H1 (cell line): Measurements from ENCODE around the gene PHF14. TPM values are rescaled to one million over a fixed set of nuclear protein-coding genes. Genes with fewer than 3 reads are reported as not detected.

Source experiments
- CTCF ChIA-PET: fragments of 300-600 bp; sonication (Branson Sonifier 250); formaldehyde crosslinking; loops from one replicate; lab custom pipeline; 2021; ENCODE audit not compliant: partially characterized antibody; lab: Charles Lee
- POLR2A ChIA-PET: fragments of 300-600 bp; sonication (Branson Sonifier 250); formaldehyde crosslinking; loops from one replicate; lab custom pipeline; 2021; ENCODE audit warnings: inconsistent platforms; ENCODE audit not compliant: partially characterized antibody; lab: Charles Lee
- DNase-seq, 2 experiments: peaks; one replicate each; pipeline versions ENCODE4 v3.0.0 to v3.0.0-alpha.2; 2010 to 2022; ENCODE audit warnings: low spot score in 2 of 2, low read depth in 1 of 2, mixed read lengths in 1 of 2
- FAIRE-seq: peaks from 2 replicates; lab custom pipeline; 2011; peaks lifted over from hg19 to GRCh38; lab: Jason Lieb, UNC
- H2AFZ ChIP-seq: 2 replicates; pipeline ENCODE4 v1.8.1; 2012; ENCODE audit warnings: low read length, inconsistent platforms
- H2AK5ac ChIP-seq: 2 replicates; pipeline ENCODE4 v1.6.1; 2013; ENCODE audit warnings: low read depth, low read length
- H2BK120ac ChIP-seq: replicated peaks from 2 replicates; pipeline ENCODE3; 2013; ENCODE audit warnings: low read depth, low read length, inconsistent platforms
- H2BK12ac ChIP-seq: 2 replicates; pipeline ENCODE4 v1.6.1; 2013; ENCODE audit warnings: low read depth, low read length
- H2BK15ac ChIP-seq: 2 replicates; pipeline ENCODE4 v1.6.1; 2013; ENCODE audit warnings: low read length
- H2BK20ac ChIP-seq: 2 replicates; pipeline ENCODE4 v1.6.1; 2013; ENCODE audit warnings: low read length
- H2BK5ac ChIP-seq: 2 replicates; pipeline ENCODE4 v1.6.1; 2013; ENCODE audit warnings: low read depth, low read length
- H3K14ac ChIP-seq: 2 replicates; pipeline ENCODE4 v1.6.1; 2013; ENCODE audit warnings: inconsistent platforms; ENCODE audit not compliant: insufficient read length
- H3K18ac ChIP-seq: 2 replicates; pipeline ENCODE4 v1.6.1; 2013; ENCODE audit warnings: low read length; ENCODE audit errors: extremely low read depth
- H3K23ac ChIP-seq: 2 replicates; pipeline ENCODE4 v1.6.1; 2013; ENCODE audit warnings: inconsistent platforms; ENCODE audit not compliant: insufficient read length
- H3K23me2 ChIP-seq: 2 replicates; pipeline ENCODE4 v1.6.1; 2013; ENCODE audit warnings: low read depth, low read length
- H3K27ac ChIP-seq: 2 replicates; pipeline ENCODE4 v1.6.1; 2011; ENCODE audit warnings: low read depth, low read length, inconsistent platforms
- H3K27me3 ChIP-seq, 4 experiments: replicated peaks in 1 of 4; 1 replicate in 1 of 4; 2 replicates in 3 of 4; pipeline versions ENCODE4 v1.6.1 to v1.8.1; 2011 to 2013; ENCODE audit warnings: low read length in 3 of 4, mild to moderate bottlenecking in 3 of 4, inconsistent platforms in 2 of 4, mixed read lengths in 2 of 4, moderate library complexity in 1 of 4; ENCODE audit not compliant: control insufficient read depth in 3 of 4, insufficient read depth in 3 of 4; ENCODE audit errors: extremely low read depth in 1 of 4
- H3K36me3 ChIP-seq, 4 experiments: 2 replicates each; pipeline versions ENCODE4 v1.6.1 to v1.8.1; 2011 to 2013; ENCODE audit warnings: mild to moderate bottlenecking in 4 of 4, low read length in 3 of 4, moderate library complexity in 2 of 4, control low read depth in 1 of 4, inconsistent platforms in 1 of 4; ENCODE audit not compliant: insufficient read depth in 4 of 4, control insufficient read depth in 2 of 4
- H3K4ac ChIP-seq: replicated peaks from 2 replicates; pipeline ENCODE3; 2013; ENCODE audit warnings: low read length, low read depth, mixed read lengths, inconsistent platforms; ENCODE audit not compliant: insufficient read length
- H3K4me1 ChIP-seq, 4 experiments: replicated peaks in 1 of 4; 1 replicate in 1 of 4; 2 replicates in 3 of 4; pipeline versions ENCODE4 v1.6.1 to v1.8.1; 2011 to 2013; ENCODE audit warnings: low read length in 3 of 4, inconsistent platforms in 2 of 4, mixed read lengths in 1 of 4; ENCODE audit not compliant: insufficient read depth in 4 of 4, control insufficient read depth in 3 of 4
- H3K4me2 ChIP-seq, 2 experiments: 2 replicates each; pipeline versions ENCODE4 v1.6.1 to v1.8.1; 2011 to 2013; ENCODE audit warnings: low read depth in 2 of 2, low read length in 2 of 2, control low read depth in 1 of 2, inconsistent platforms in 1 of 2, mild to moderate bottlenecking in 1 of 2; ENCODE audit not compliant: insufficient read depth in 1 of 2
- H3K4me3 ChIP-seq, 4 experiments: fragments of 200-600, 300-600 bp in 1 of 4; sonication (generic), shearing (Covaris generic), sonication (Bioruptor Twin) in 1 of 4; 2 replicates each; pipeline versions ENCODE4 v1.5.1 to v1.8.1; 2011 to 2016; ENCODE audit warnings: low read length in 4 of 4, low read depth in 3 of 4, control low read depth in 2 of 4, inconsistent platforms in 2 of 4, mild to moderate bottlenecking in 2 of 4, mixed read lengths in 1 of 4, moderate library complexity in 1 of 4; ENCODE audit not compliant: insufficient read depth in 2 of 4; ENCODE audit errors: extremely low read depth in 1 of 4
- H3K56ac ChIP-seq: replicated peaks from 2 replicates; pipeline ENCODE3; 2013; ENCODE audit warnings: low read depth, mild to moderate bottlenecking, mixed read lengths, low read length, inconsistent platforms; ENCODE audit not compliant: insufficient read length
- H3K79me1 ChIP-seq: 2 replicates; pipeline ENCODE4 v1.6.1; 2013; ENCODE audit warnings: low read depth, low read length, control low read depth
- H3K79me2 ChIP-seq, 2 experiments: 2 replicates each; pipeline versions ENCODE4 v1.6.1 to v1.8.1; 2012 to 2013; ENCODE audit warnings: low read length in 2 of 2, mild to moderate bottlenecking in 2 of 2, inconsistent platforms in 1 of 2; ENCODE audit not compliant: insufficient read depth in 2 of 2, control insufficient read depth in 1 of 2
- H3K9ac ChIP-seq, 4 experiments: replicated peaks in 1 of 4; 1 replicate in 1 of 4; 2 replicates in 3 of 4; pipeline versions ENCODE4 v1.6.1 to v1.8.1; 2011 to 2013; ENCODE audit warnings: low read depth in 3 of 4, low read length in 3 of 4, control low read depth in 2 of 4, mild to moderate bottlenecking in 2 of 4, moderate library complexity in 2 of 4, inconsistent platforms in 1 of 4; ENCODE audit errors: extremely low read depth in 1 of 4
- H3K9me3 ChIP-seq, 2 experiments: 2 replicates each; pipeline versions ENCODE4 v1.6.1 to v1.8.1; 2012 to 2013; ENCODE audit warnings: mild to moderate bottlenecking in 2 of 2, moderate library complexity in 2 of 2, control low read depth in 1 of 2, inconsistent platforms in 1 of 2, low read depth in 1 of 2, low read length in 1 of 2, mixed read lengths in 1 of 2; ENCODE audit not compliant: insufficient read depth in 2 of 2
- H4K20me1 ChIP-seq, 2 experiments: replicated peaks in 1 of 2; 2 replicates each; pipeline versions ENCODE3 to v1.8.1; 2011 to 2013; ENCODE audit warnings: inconsistent platforms in 2 of 2, low read length in 2 of 2, mild to moderate bottlenecking in 1 of 2; ENCODE audit not compliant: insufficient read depth in 2 of 2, control insufficient read depth in 1 of 2
- H4K5ac ChIP-seq: 2 replicates; pipeline ENCODE4 v1.6.1; 2013; ENCODE audit warnings: low read length, low read depth, mixed read lengths, inconsistent platforms; ENCODE audit not compliant: insufficient read length
- H4K8ac ChIP-seq: 2 replicates; pipeline ENCODE4 v1.8.0; 2013; ENCODE audit warnings: mild to moderate bottlenecking, moderate library complexity, low read length, inconsistent platforms; ENCODE audit not compliant: insufficient read depth; ENCODE audit errors: extremely low read depth
- H4K91ac ChIP-seq: replicated peaks from 2 replicates; pipeline ENCODE3; 2013; ENCODE audit warnings: low read length, mixed read lengths, inconsistent platforms; ENCODE audit not compliant: insufficient read length
- SIRT6 ChIP-seq: IDR thresholded peaks from one replicate; pipeline ENCODE4 v1.7.1; 2012; ENCODE audit warnings: low read length, inconsistent platforms
- SUZ12 ChIP-seq: fragments of 200-600 bp; sonication (generic); IDR thresholded peaks from 2 replicates; pipeline ENCODE4 v1.6.1; 2012; ENCODE audit warnings: mild to moderate bottlenecking, inconsistent platforms, low read length, moderate library complexity, mixed read lengths
- TAF1 ChIP-seq: IDR thresholded peaks from 2 replicates; pipeline ENCODE4 v1.6.1; 2011; ENCODE audit warnings: mild to moderate bottlenecking, low read depth, low read length
- TBP ChIP-seq: IDR thresholded peaks from 2 replicates; pipeline ENCODE4 v1.6.1; 2011; ENCODE audit warnings: low read depth, low read length, improper control_type of control experiment
- WGBS, 2 experiments: shearing (Covaris generic) in 1 of 2; methylation state at CpG; one replicate each; pipeline versions ENCODE4 v1.1.6 to v1.1.7; 2013 to 2015; ENCODE audit warnings: low lambda C conversion rate in 2 of 2, mixed read lengths in 2 of 2, inconsistent platforms in 1 of 2, low coverage in 1 of 2, missing lambda C conversion rate in 1 of 2; ENCODE audit not compliant: insufficient replicate concordance in 2 of 2, insufficient coverage in 1 of 2, insufficient read length in 1 of 2; ENCODE audit errors: extremely low coverage in 1 of 2, missing lambda C conversion rate in 1 of 2; 5-methylcytosine and 5-hydroxymethylcytosine counted together
- polyA plus RNA-seq, 7 experiments: library from polyadenylated mRNA; depleted of rRNA in 3 of 7; stranded (reverse) in 5 of 7; unstranded in 2 of 7; fragments of >200 nt in 5 of 7; fragments of 200-250 nt in 2 of 7; gene quantifications; 1 replicate in 5 of 7; 2 replicates in 1 of 7; 4 replicates in 1 of 7; pipeline versions ENCODE4 v1.2.1 to v1.2.3, GENCODE V29; 2011 to 2013; ENCODE audit warnings: missing spikeins in 2 of 7, mixed read lengths in 2 of 7
- total RNA-seq: library from RNA; stranded (reverse); fragmentation: NEBNext Ultra II Directional; extraction: Animal tissue kit (Norgen Biotek cat#: 25700); gene quantifications from 2 replicates; pipeline ENCODE4 v1.2.1, GENCODE V29; 2021
- TF ChIP-seq, protein P1 (sequence below): IDR thresholded peaks from 2 replicates; pipeline ENCODE4 v1.6.1; 2011; ENCODE audit warnings: low read length, improper control_type of control experiment

PHF14 gene
- total and polyA plus RNA-seq, 2 of the 8 experiments (the other 6 are each of a cell fraction or from before 2014, with no cell fraction given): 17.9 to 70.6 TPM

DNA sequence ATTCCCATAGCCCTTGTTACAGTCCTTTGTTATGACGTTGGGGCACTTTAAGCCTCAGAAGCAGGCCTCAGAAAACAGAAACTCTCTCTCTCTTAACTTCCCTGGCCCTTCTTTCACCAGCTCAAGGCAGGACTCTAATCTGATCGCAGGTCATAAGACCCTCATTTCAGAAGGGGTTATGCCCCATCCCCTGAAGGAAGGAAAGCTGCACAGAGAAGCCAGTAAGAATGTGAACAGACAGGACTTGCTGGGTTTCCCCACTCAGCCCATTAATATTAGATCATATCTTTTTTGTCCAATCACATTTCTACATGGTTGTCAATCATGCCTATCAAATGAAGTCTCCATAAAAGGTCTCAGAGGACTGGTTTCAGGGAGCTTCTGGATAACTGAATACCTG is 49.3 kb upstream of the PHF14 start:
- Histone ChIP-seq H2AK5ac (no peak overlapping the region), H3K56ac (no peak overlapping the region), H3K18ac (no peak overlapping the region), H2AFZ (no peak overlapping the region), H2BK12ac (no peak overlapping the region), H3K4me3 (no peak overlapping the region), H3K4me2 (no peak overlapping the region), H3K9ac (no peak overlapping the region), H2BK15ac (no peak overlapping the region), H3K4me1 (no peaks in the 10 kb centered on the region), H2BK120ac (no peak overlapping the region), H3K27ac (no peak overlapping the region), H3K14ac (no peak overlapping the region), H3K9me3 (no peaks in the 10 kb centered on the region), H2BK5ac (no peak overlapping the region), H3K36me3 (no peaks in the 10 kb centered on the region), H3K79me2 (no peaks in the 10 kb centered on the region), H4K20me1 (no peaks in the 10 kb centered on the region), H3K27me3 (no peaks in the 10 kb centered on the region), H3K4ac (no peak overlapping the region), H3K23me2 (no peaks in the 10 kb centered on the region), H4K5ac (no peak overlapping the region), H2BK20ac (no peak overlapping the region), H3K79me1 (no peaks in the 10 kb centered on the region), H4K8ac (no peak overlapping the region), H3K23ac (no peak overlapping the region), H4K91ac (no peak overlapping the region)
- WGBS, 2 experiments: 86% methylated on average over 2 of the region's 2 CpGs; no CpG with 5 or more reads in 1 of the 2 experiments
- POLR2A ChIA-PET: no interaction called here
- DNase-seq (no peak), FAIRE-seq (no peak)
- CTCF ChIA-PET: interaction anchor here (0.7 to 1.0 kb wide), 2 partner anchors 9 to 44 kb away, joined by 3 read pairs; no protein-coding TSS in a partner anchor
- TF ChIP-seq SUZ12 (no peak), TAF1 (no peak), SIRT6 (no peak), TBP (no peak)
- TF ChIP-seq, protein P1, sequence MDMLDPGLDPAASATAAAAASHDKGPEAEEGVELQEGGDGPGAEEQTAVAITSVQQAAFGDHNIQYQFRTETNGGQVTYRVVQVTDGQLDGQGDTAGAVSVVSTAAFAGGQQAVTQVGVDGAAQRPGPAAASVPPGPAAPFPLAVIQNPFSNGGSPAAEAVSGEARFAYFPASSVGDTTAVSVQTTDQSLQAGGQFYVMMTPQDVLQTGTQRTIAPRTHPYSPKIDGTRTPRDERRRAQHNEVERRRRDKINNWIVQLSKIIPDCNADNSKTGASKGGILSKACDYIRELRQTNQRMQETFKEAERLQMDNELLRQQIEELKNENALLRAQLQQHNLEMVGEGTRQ: no peak
